Neural progenitor cell (in vitro differentiated cells): ENCODE measurements around the gene SDHD. TPM values are rescaled to one million over a fixed set of nuclear protein-coding genes. Genes with fewer than 3 reads are reported as not detected.
"Not testable (repeated sequence)": the region's sequence is repeated elsewhere in the genome, so short reads cannot be mapped to it uniquely, and the experiment has no call there.

ENCODE experiments used
- DNase-seq: peaks from one replicate; pipeline ENCODE4 v3.0.0-alpha.2; 2016; ENCODE audit warnings: low spot score
- H2AFZ ChIP-seq: fragments of 200-600 bp; sonication (generic); replicated peaks from 2 replicates; pipeline ENCODE4 v1.6.1; 2016; ENCODE audit warnings: antibody characterized with exemption
- H3F3A ChIP-seq: fragments of 200-600 bp; sonication (generic); 2 replicates; pipeline ENCODE4 v1.6.1; 2016; ENCODE audit warnings: antibody characterized with exemption, low read depth
- H3K27ac ChIP-seq: fragments of 200-600 bp; sonication (generic); 2 replicates; pipeline ENCODE4 v1.5.1; 2016; ENCODE audit warnings: mild to moderate bottlenecking
- H3K27me3 ChIP-seq: fragments of 200-600 bp; sonication (generic); 2 replicates; pipeline ENCODE4 v1.6.1; 2016; ENCODE audit warnings: mild to moderate bottlenecking, moderate library complexity
- H3K36me3 ChIP-seq: fragments of 200-600 bp; sonication (generic); 2 replicates; pipeline ENCODE4 v1.5.1; 2016
- H3K4me1 ChIP-seq: fragments of 200-600 bp; sonication (generic); 2 replicates; pipeline ENCODE4 v1.6.1; 2016; ENCODE audit warnings: mixed run types
- H3K4me2 ChIP-seq: fragments of 200-600 bp; sonication (generic); 2 replicates; pipeline ENCODE4 v1.6.1; 2016
- H3K4me3 ChIP-seq: fragments of 200-600 bp; sonication (generic); 2 replicates; pipeline ENCODE4 v1.5.1; 2016
- H3K79me2 ChIP-seq: fragments of 200-600 bp; sonication (generic); 2 replicates; pipeline ENCODE4 v1.6.1; 2016; ENCODE audit warnings: low read depth
- H3K9ac ChIP-seq: fragments of 200-600 bp; sonication (generic); 2 replicates; pipeline ENCODE4 v1.6.1; 2016
- H3K9me3 ChIP-seq: fragments of 200-600 bp; sonication (generic); 2 replicates; pipeline ENCODE4 v1.5.1; 2016; ENCODE audit warnings: low read depth
- H4K20me1 ChIP-seq: fragments of 200-600 bp; sonication (generic); 2 replicates; pipeline ENCODE4 v1.6.1; 2016; ENCODE audit warnings: low read depth
- H3K27ac Mint-ChIP-seq: 3 replicates; pipeline ENCODE4 v1.8.0; 2021; ENCODE audit warnings: mixed read lengths
- H3K27me3 Mint-ChIP-seq: 2 replicates; pipeline ENCODE4 v1.8.0; 2022; ENCODE audit warnings: low read depth, mild to moderate bottlenecking, inconsistent platforms, moderate library complexity, mixed read lengths; ENCODE audit not compliant: insufficient read depth
- H3K36me3 Mint-ChIP-seq: 3 replicates; pipeline ENCODE4 v1.8.0; 2021; ENCODE audit warnings: mixed read lengths
- H3K4me1 Mint-ChIP-seq: 3 replicates; pipeline ENCODE4 v1.8.0; 2021; ENCODE audit warnings: mixed read lengths
- H3K4me3 Mint-ChIP-seq: 3 replicates; pipeline ENCODE4 v1.8.0; 2021; ENCODE audit warnings: mild to moderate bottlenecking, moderate library complexity, mixed read lengths
- H3K9me3 Mint-ChIP-seq: 3 replicates; pipeline ENCODE4 v1.8.0; 2020; ENCODE audit warnings: mixed read lengths
- CTCF ChIP-seq: fragments of 200-600 bp; sonication (generic); IDR thresholded peaks from 2 replicates; pipeline ENCODE4 v1.5.1; 2017; ENCODE audit warnings: antibody characterized with exemption, mild to moderate bottlenecking
- EZH2 ChIP-seq: fragments of 200-600 bp; sonication (generic); IDR thresholded peaks from 2 replicates; pipeline ENCODE4 v1.6.1; 2017; ENCODE audit warnings: antibody characterized with exemption, mild to moderate bottlenecking, moderate library complexity
- EZH2phosphoT487 ChIP-seq: fragments of 200-600 bp; sonication (generic); IDR thresholded peaks from 2 replicates; pipeline ENCODE4 v1.6.1; 2017; ENCODE audit warnings: antibody characterized with exemption
- total RNA-seq: library from RNA; depleted of rRNA; stranded (reverse); fragments of >200 nt; gene quantifications from 2 replicates; pipeline ENCODE4 v1.2.3, GENCODE V29; 2015; ENCODE audit warnings: low replicate concordance

The SDHD gene
- total RNA-seq, 1 donor from 2014 or later: 75.4 TPM

DNA sequence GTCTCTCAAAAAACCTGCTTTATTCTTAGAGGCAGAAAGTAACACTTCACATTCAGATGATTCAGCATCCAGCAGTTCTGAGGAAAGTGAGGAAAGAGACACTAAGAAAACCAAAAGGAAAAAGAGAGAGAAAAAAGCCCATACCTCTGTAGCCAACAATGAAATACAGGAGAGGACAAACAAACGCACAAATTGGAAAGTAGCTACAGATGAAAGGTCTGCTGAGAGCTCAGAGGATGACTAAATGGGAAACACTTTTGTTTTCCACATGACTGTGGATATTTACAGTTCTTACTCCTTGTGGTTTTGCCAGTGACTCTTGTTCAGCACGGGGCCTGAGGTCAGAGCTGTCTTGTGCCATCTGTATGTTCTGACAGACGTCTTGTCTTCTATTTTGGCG, 3.9 kb upstream of the SDHD start:
- peaks cover 32% of the 10 kb centered on the region for H3F3A ChIP-seq
- TF ChIP-seq EZH2: no peak
- peaks cover 5% of the 10 kb centered on the region for H4K20me1 ChIP-seq
- Mint-ChIP-seq H3K9me3 (no peaks in the 10 kb centered on the region), H3K27ac (no peak overlapping the region), H3K4me3 (no peak overlapping the region), H3K27me3 (peaks cover 11% of the 10 kb centered on the region), H3K36me3 (peaks cover 27% of the 10 kb centered on the region), H3K4me1 (peaks cover 23% of the 10 kb centered on the region)
- no peak overlapping the region for H2AFZ ChIP-seq
- H3K79me2 ChIP-seq: peaks cover 28% of the 10 kb centered on the region
- DNase-seq: no peak
- H3K9me3 ChIP-seq: no peaks in the 10 kb centered on the region
- H3K27me3 ChIP-seq: no peaks in the 10 kb centered on the region
- H3K27ac ChIP-seq: no peak overlapping the region
- peaks cover 10% of the 10 kb centered on the region for H3K4me1 ChIP-seq
- no peak overlapping the region for H3K4me2 ChIP-seq
- H3K9ac ChIP-seq: no peak overlapping the region
- H3K36me3 ChIP-seq: peaks cover 19% of the 10 kb centered on the region
- no peak overlapping the region for H3K4me3 ChIP-seq

- no peaks in the 10 kb centered on the region for H3K9me3 ChIP-seq
- H2AFZ ChIP-seq: peak overlapping the region; percentile 86
- Mint-ChIP-seq H3K27me3 (peaks cover 11% of the 10 kb centered on the region), H3K36me3 (peaks cover 20% of the 10 kb centered on the region), H3K9me3 (no peaks in the 10 kb centered on the region), H3K4me3 (peak overlapping the region; percentile 100), H3K27ac (peak overlapping the region; percentile 98), H3K4me1 (peaks cover 28% of the 10 kb centered on the region)
- H3K36me3 ChIP-seq: peaks cover 31% of the 10 kb centered on the region
- peaks cover 5% of the 10 kb centered on the region for H4K20me1 ChIP-seq
- H3K27ac ChIP-seq: no peak overlapping the region
- no peak for DNase-seq
- no peaks in the 10 kb centered on the region for H3K27me3 ChIP-seq
- H3K9ac ChIP-seq: peak overlapping the region; percentile 78
- H3K4me1 ChIP-seq: peaks cover 10% of the 10 kb centered on the region
- peak overlapping the region; percentile 98 for H3K4me2 ChIP-seq
- TF ChIP-seq EZH2 (no peak), EZH2phosphoT487 (no peak), CTCF (no peak)
- peak overlapping the region; percentile 90 for H3K4me3 ChIP-seq
- peaks cover 34% of the 10 kb centered on the region for H3K79me2 ChIP-seq
- H3F3A ChIP-seq: peaks cover 32% of the 10 kb centered on the region
Measured at GRCh38 chr11:112085822-112086421, 751 bp upstream of the SDHD start.

DNA sequence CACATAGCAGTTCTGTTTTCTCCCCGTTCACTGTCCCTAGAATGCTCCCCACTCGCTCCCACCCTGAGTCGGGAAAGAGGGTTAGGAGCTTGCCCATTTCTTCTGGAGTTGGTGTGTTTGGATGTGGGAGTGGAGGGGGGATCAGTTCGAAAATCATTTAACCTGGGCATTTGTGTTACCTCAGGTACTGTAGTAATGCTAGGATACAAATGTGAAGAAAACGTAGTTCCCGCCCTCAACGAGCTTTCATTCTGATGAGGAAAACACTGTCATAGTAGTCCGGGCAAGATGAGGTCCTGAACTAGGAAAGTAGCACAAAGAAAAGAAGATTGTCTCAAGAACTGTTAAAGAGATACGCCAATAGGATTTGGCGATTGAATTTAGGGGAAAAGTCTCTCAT, 539 bp downstream of the SDHD start:
- H3K4me3 ChIP-seq: peak overlapping the region; percentile 90
- H3K27me3 Mint-ChIP-seq: peaks cover 11% of the 10 kb centered on the region
- H3K4me2 ChIP-seq: peak overlapping the region; percentile 87
- peak overlapping the region; percentile 98 for H3K27ac Mint-ChIP-seq
- H3K79me2 ChIP-seq: peaks cover 34% of the 10 kb centered on the region
- no peaks in the 10 kb centered on the region for H3K27me3 ChIP-seq
- H3K4me1 ChIP-seq: peaks cover 10% of the 10 kb centered on the region
- peaks cover 5% of the 10 kb centered on the region for H4K20me1 ChIP-seq
- no peaks in the 10 kb centered on the region for H3K9me3 Mint-ChIP-seq
- peaks cover 23% of the 10 kb centered on the region for H3K36me3 Mint-ChIP-seq
- peaks cover 26% of the 10 kb centered on the region for H3K36me3 ChIP-seq
- peak overlapping the region; percentile 61 for H3K9ac ChIP-seq
- no peak overlapping the region for H3K27ac ChIP-seq
- TF ChIP-seq EZH2phosphoT487: no peak
- no peak for TF ChIP-seq CTCF
- no peak for TF ChIP-seq EZH2
- peaks cover 26% of the 10 kb centered on the region for H3F3A ChIP-seq
- H3K4me3 Mint-ChIP-seq: peak overlapping the region; percentile 100
- H3K4me1 Mint-ChIP-seq: peaks cover 28% of the 10 kb centered on the region
- DNase-seq: peak; percentile 3
- H2AFZ ChIP-seq: peak overlapping the region; percentile 35
- H3K9me3 ChIP-seq: no peaks in the 10 kb centered on the region

DNA sequence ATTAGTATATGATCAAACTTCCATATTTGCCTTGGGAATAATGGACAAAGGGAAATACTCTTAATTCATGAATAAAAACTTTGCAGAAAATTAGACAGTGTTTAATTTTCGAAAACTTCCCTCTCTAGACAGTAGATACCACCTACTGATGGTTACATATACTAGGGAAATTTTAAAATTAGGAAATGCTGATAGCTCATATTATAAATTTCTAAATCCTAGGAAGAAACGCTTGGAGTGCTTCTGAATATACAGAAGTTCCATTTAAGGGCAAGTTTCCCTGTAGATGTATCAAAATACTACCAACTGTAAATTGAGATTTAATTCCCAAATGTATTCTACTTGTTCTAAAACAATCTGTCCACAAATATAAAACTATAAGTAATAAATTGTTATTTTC, 8.6 kb downstream of the SDHD start:
- H3K9me3 ChIP-seq, H3K4me2 ChIP-seq, H3K4me3 ChIP-seq, H3K4me3 Mint-ChIP-seq, H3F3A ChIP-seq, H3K27me3 Mint-ChIP-seq, H3K9ac ChIP-seq, H4K20me1 ChIP-seq, H2AFZ ChIP-seq, H3K27me3 ChIP-seq, H3K4me1 Mint-ChIP-seq, H3K4me1 ChIP-seq, DNase-seq, H3K27ac Mint-ChIP-seq, H3K79me2 ChIP-seq, H3K27ac ChIP-seq, H3K9me3 Mint-ChIP-seq, H3K36me3 ChIP-seq: not testable (repeated sequence)
- peaks cover 13% of the 10 kb centered on the region for H3K36me3 Mint-ChIP-seq
